GM06990 (cell line): ENCODE data around the gene ATG4D.
A peak's percentile ranks its signal among the peaks of the same experiment; 100 is the strongest.
"Not testable (repeated sequence)": the region's sequence is repeated elsewhere in the genome, so short reads cannot be mapped to it uniquely, and the experiment has no call there.

ENCODE experiments used
- DNase-seq: peaks from one replicate; pipeline ENCODE4 v3.0.0-alpha.2; 2011; ENCODE audit not compliant: insufficient read length; ENCODE audit errors: extremely low read depth
- H3K27me3 ChIP-seq: replicated peaks from 2 replicates; pipeline ENCODE4 v1.6.0; 2011; ENCODE audit warnings: low read length; ENCODE audit not compliant: control insufficient read depth, insufficient read depth
- H3K36me3 ChIP-seq: 2 replicates; pipeline ENCODE4 v1.5.1; 2011; ENCODE audit warnings: low read length; ENCODE audit not compliant: control insufficient read depth, insufficient read depth
- H3K4me3 ChIP-seq: replicated peaks from 2 replicates; pipeline ENCODE4 v1.5.1; 2011; ENCODE audit warnings: low read depth, mild to moderate bottlenecking, control low read depth, low read length
- TF ChIP-seq, protein P1 (sequence below): IDR thresholded peaks from 2 replicates; pipeline ENCODE4 v1.5.1; 2011; ENCODE audit warnings: low read length, control low read depth, mild to moderate bottlenecking, inconsistent platforms; ENCODE audit not compliant: insufficient read depth, poor library complexity, severe bottlenecking

The ATG4D gene

DNA sequence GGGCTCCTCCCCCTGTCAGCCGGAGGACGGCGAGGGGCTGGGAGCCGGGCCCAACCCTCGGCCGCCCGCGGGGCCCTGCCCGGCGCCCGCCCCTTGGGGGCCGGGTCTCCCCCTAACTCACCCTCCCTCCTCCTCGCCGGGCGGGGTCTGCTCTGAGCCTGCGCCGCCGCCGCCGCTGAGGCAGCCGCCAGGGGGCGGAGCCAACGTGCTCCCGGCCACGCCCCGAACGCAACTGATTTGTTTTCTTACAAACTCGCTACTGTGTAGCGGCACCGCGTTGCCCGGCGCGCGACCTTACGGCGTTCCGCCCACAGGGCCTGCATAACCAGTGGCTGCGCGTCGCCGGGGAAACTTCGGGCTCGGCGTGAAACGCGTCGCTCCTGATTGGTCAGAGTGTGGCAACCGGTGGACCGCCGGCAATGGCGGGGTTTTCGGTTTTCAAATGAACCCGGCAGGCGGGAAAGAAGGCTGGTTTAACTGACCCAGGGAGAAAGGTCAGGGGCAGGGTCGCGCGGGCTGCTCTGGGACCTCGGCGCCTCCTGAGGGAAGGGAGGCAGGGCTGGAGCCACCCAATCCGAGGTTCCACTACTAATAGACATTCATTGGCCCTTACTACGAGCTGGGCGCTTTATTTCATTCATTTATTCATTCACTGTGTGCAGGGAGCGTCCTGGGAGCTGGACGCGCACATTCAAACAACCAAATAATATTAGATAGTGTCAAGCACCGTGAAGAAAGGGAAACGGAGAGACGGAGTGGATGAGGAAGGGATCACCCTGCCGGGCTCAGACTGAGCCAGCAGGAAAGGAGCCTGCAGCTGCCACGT is 25.3 kb downstream of the ATG4D start, which contains the start of gene CDKN2D:
Gene CDKN2D, minus strand, starts transcription at position 154 of the 826 bp plus-strand sequence. CDS start 326 bp downstream, outside the sequence.
- DNase-seq, result peak; percentile 100
- Histone ChIP-seq H3K4me3 (peak within 1 kb of the TSS; percentile 70), H3K27me3 (no peaks in the 10 kb centered on the region), H3K36me3 (no peaks in the 10 kb centered on the region)
- TF ChIP-seq, protein P1, sequence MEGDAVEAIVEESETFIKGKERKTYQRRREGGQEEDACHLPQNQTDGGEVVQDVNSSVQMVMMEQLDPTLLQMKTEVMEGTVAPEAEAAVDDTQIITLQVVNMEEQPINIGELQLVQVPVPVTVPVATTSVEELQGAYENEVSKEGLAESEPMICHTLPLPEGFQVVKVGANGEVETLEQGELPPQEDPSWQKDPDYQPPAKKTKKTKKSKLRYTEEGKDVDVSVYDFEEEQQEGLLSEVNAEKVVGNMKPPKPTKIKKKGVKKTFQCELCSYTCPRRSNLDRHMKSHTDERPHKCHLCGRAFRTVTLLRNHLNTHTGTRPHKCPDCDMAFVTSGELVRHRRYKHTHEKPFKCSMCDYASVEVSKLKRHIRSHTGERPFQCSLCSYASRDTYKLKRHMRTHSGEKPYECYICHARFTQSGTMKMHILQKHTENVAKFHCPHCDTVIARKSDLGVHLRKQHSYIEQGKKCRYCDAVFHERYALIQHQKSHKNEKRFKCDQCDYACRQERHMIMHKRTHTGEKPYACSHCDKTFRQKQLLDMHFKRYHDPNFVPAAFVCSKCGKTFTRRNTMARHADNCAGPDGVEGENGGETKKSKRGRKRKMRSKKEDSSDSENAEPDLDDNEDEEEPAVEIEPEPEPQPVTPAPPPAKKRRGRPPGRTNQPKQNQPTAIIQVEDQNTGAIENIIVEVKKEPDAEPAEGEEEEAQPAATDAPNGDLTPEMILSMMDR, result no peak

DNA sequence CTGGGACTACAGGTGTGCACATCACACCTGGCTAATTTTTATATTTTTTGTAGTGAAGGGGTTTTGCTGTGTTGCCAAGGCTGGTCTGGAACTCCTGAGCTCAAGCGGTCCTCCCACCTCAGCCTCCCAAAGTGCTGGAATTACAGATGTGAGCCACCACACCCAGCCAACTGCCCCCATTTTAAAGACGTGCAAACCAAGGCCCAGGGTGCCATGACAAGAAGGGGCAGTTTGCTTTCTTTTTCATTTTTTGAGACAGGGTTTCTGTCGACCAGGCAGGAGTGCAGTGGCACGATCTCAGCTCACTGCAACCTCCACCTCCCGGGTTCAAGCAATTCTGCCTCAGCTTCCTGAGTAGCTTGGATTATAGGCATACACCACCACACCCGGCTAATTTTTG is 30.1 kb downstream of the ATG4D start:
- H3K36me3 ChIP-seq, H3K27me3 ChIP-seq: not testable (repeated sequence)

DNA sequence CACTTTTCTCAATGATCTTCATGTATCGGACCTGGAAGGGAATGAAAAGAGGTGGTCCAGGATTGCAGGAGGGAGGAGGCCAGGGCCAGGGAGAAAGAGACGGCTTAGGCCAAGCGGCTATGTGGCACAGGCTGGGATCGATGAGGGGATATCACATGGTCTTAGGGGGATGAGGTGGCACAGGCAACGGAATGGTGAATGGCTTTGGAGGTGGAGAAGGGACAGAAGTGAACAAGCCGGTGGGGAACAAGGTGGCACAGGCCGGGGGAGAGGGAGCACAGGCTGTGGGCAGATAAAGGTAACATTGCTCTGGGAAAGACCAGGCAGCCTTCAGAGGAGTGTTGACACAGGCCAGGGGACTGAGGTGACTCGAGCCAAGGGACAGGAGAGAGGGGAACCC is 30.8 kb downstream of the ATG4D start:
- Histone ChIP-seq H3K27me3 (no peaks in the 10 kb centered on the region), H3K4me3 (no peak overlapping the region), H3K36me3 (no peaks in the 10 kb centered on the region)
- DNase-seq, result no peak
- TF ChIP-seq, protein P1, result no peak

More for the DNA sequence above, 30.1 kb downstream of the ATG4D start:
- DNase-seq, H3K4me3 ChIP-seq: not testable (repeated sequence)

DNA sequence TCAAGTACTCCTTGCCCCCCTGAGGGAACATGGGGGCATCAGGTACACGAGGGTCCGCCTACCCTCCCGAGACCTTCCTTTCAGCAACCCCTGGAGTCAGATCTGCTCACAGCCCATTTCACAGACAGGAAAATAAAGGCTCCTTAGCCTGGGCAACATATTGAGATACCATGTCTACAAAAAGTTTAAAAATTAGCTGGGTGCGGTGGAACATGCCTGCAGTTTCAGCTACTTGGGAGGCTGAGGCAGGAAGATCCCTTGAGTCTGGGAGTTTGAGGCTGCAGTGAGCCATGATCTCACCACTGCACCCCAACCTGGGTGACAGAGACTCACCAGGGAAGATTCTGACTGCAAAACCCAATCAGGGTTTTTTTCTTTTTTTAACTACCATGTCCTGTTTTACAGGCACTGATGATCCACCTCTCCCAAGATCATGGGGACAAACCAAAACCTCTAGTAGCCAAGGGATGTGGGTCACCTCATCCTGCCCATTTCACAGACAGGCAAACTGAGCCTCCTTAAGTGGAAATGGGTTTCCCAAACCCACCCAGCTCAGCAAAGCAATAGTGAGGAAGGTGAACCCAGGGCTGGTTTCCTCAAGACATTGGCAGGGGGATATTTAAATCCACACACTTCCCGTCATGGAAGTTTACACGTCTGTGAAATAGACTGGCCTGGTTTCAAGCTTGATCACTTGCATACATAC is 31.5 kb downstream of the ATG4D start:
- H3K27me3 ChIP-seq, result no peaks in the 10 kb centered on the region
- DNase-seq, result no peak
- no peaks in the 10 kb centered on the region for H3K36me3 ChIP-seq
- TF ChIP-seq, protein P1, result no peak
- no peak overlapping the region for H3K4me3 ChIP-seq

DNA sequence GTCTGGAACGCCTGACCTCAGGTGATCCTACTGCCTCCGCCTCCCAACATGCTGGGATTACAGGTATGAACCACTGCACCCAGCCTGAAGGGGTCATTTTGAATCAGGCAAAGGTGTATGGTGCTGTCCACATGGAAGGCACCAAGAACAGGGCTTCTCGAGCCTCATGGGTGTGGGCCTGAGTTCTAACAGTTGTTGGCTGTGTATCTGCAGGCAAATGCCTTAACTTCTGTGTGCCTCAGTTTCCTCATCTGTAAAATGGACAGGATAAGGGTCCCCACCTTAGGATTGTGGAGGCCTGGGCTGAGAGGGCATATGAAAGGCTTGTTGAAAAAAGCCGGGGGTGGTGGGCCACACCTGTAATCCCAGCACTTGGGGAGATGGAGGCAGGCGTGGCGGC is 34.2 kb downstream of the ATG4D start:
- TF ChIP-seq, protein P1, result no peak
- no peak overlapping the region for H3K4me3 ChIP-seq
- H3K27me3 ChIP-seq, result no peaks in the 10 kb centered on the region
- DNase-seq, result no peak
- no peaks in the 10 kb centered on the region for H3K36me3 ChIP-seq

DNA sequence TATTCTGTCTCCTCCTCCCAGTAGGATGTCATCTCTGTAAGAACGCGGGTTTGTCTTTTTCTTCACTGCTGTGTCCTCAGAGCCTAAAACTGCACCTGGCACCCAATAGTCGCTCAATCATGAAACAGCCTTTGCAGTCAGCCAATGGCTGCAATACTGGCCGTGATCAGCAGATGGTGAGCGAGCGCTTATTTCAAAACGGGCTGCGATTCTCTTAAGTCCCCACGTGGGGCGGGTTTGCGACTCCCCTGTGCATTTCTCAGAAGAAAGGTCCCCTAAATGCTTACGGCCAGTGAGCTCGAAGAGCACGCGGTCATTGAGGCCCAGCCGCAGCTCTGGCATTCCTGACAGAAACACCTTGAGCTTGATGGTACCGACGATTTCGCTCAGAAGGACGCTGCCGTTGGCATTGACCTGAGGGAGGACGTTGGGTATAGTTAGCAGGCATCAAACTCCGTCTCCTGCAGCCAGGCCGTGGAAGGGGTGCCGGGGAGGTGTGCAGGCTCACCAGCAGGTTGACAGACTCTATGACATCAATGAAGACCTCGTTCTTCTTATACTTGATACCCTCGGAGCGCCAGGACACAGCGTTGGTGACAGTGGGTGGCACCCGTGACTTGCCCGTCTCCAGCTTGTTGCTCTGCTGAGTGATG is 37.4 kb downstream of the ATG4D start:
- H3K27me3 ChIP-seq, result no peaks in the 10 kb centered on the region
- TF ChIP-seq, protein P1, result peak; percentile 98
- DNase-seq, result peak; percentile 59
- H3K4me3 ChIP-seq, result no peak overlapping the region
- H3K36me3 ChIP-seq, result no peaks in the 10 kb centered on the region
